DMS114 treated with DMSO at 0.1 percent for 48 hours (cell line): Measurements from ENCODE around the gene NFATC1.
A peak's percentile ranks its signal among the peaks of the same experiment; 100 is the strongest.

ENCODE experiments used
- DNase-seq: peaks from one replicate; lab custom pipeline; 2025; ENCODE audit not compliant: unreplicated experiment; lab: John Stamatoyannopoulos, UW

Gene NFATC1

DNA sequence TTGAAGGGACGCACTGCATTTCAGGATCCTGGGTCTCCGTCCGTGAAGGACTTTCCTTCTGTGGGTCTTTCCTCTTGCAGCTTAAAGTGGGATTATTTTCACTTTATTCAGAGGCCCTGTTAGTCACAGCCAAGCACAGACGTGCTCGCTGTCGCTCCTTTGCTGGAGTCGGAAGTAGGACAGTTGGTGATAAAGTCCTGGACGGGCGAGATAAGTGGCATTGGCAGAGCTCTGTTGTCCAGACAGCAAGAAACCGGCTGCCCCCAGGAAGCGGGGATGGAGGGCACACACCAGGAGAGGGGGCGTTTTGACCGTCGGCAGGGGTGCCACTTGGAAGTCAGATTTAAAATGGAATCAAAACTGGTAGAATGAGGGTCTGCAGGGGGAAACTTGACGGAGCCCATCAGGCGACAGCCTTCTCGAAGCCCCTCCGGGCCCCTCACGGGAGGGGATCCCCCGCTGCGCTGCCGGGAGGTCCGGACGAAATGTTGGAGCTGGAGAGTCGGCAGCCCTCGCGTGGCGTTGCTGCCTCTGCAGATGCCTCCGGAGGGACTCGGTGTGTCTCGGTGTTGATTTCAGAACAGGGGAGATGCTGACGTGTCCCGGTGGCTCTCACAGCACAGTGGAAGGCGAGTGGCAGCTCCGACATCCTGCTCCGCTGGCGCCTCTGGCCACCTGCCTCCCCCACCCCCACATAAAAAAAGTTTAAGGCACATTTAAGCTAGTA, 124.2 kb downstream of the NFATC1 start:
- no peak for DNase-seq

DNA sequence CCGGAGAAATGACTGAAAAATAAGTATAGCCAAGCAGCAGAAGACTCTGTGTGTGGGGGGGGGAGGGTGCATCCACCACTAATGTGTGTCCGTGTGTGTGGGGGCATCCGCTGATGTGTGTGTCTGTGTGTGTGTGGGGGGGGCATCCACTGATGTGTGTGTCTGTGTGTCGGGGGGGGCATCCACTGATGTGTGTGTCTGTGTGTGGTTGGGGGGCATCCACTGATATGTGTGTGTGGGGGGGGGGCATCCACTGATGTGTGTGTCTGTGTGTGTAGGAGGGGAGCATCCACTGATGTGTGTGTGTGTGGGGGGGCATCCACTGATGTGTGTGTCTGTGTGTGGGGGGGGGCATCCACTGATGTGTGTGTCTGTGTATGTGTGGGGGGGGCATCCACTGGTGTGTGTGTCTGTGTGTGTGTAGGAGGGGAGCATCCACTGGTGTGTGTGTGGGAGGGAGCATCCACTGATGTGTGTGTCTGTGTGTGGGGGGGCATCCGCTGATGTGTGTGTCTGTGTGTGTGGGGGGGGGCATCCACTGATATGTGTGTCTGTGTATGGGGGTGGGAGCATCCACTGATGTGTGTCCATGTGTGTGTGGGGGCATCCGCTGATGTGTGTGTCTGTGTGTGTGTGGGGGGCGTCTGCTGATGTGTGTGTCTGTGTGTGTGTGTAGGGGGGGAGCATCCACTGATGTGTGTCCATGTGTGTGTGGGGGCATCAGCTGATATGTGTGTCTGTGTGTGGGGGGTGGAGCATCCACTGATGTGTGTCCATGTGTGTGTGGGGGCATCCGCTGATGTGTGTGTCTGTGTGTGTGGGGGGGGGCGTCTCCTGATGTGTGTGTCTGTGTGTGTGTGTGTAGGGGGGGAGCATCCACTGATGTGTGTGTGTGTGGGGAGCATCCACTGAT, 125.0 kb downstream of the NFATC1 start:
- no peak for DNase-seq

GRCh38 chr18:79521416-79522205, 125.9 kb downstream of the NFATC1 start:
- no peak for DNase-seq

DNA sequence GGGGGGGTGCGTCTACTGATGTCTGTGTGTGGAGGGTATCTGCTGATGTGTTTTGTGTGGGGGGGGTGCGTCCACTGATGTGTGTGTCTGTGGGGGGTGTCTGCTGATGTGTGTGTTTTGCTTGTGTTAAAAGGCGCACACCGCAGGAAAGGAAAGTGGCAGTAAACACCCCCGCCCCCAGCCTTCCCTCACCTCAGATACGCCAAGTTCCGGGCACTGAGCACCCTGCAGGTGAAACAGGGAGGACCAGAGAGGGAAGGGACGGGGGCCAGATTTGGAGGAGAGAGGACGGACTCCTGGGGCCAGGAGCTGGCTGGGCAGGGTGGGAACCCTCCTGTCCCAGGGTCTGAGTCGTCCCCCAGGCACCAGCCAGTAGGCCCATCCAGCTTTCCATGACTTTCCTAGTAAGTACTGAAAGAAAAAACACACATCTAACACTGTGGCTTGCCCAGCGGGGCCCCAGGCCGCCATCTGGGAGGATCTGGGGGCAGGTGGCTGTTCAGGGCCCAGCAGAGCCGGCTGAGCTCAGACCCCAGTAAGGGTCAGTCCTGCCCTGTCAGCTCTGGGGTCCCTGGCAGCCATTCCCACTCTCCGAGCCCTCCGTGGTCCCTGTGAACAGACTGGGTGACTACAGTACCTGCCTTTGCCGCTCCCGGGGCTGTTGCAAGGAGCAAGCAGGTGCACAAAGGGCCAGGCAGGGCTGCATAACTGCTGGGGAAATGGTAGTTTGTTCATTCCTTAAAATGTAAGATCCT, 126.9 kb downstream of the NFATC1 start:
- DNase-seq: no peak

DNA sequence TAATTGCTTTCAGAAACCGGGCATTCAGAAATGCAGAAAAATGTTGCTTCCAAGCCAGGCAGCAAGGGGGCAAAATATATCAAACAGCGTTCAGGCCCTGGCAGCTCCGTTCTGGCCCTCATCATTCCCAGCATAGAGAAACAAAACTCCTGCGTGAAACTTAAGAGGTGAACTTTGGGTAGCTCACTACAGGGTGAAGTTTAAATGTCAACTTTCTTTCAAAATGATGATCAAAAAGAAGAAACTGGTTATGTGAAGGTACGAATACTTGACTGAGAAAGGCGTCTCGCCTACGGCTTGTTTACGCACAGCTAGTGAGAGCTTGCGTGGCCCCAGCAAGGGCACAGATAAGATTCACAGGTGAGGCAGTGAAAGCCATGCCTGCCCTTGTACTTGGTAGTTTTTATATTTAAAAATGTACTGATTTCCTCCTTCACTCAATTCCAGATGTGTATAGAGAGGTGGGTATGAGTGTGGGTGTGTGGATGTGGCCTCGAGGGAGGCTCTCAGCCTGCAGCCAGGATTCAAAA, 127.5 kb downstream of the NFATC1 start:
- no peak for DNase-seq

DNA sequence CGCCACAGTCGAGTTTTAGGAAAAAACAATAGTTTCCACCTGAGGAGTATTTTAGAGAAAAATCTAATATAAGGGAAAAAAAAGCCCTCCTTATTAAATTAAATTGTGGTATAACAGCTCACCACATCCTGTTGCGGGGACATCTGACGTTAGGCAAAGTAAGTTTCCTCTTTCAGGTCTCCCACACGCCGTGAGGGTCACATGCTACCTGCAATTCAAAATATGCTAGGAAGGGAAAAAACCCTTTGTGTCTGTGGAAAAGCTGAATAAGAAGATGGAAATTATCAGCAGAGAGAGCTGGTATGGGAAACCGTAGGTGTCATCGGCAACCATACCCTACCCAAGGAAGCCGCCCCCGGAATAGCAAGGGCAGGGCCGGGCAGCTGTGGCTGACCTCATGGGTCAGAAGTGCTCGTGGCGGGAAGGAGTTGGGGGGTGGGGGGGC, 128.0 kb downstream of the NFATC1 start:
- DNase-seq: no peak

GRCh38 chr18:79524181-79525078, 128.7 kb downstream of the NFATC1 start:
- no peak for DNase-seq

DNA sequence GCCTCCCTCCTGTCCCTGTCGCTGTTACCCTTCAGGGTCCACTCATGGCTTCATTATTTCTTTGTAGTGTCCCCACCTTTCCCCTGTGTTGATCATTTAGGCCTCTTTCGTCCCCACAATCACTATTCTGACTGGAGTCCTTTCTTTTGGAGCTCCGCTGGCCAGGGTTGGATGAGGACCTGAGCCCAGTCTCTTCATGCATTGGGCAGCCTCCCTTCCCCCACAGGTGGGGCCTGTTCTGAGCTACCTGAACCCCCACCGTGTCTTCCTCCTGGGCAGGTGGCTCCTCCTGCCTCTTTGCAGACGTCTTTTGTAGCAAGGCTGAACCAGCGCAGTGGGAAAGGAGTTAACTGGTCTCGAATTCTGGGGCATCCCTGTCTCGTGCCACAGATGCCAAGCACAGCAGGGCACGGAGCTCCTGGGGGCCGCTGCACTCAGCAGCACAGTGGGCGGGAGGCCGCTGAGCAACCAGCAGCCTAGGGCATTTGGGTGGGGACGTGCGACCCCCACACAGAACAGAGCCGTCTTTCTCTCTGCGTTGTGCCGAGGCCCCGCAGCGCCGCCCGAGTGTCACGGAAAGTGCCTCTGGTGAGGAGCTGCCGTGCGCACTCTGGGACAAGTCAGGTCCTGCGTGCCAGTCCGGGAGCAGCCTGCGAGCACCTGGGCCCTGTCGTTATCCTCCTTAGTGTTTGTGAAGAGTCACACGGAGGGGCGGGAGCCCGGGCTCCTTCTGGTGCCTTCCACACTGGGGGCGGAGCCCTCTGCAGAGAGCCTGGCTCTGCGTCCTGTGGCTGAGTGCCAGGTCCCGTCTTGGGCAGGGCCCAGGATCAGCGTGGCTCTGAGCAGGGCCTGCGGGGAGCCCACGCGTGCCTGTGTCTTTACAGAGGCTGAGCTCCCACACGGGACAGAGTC, 130.1 kb downstream of the NFATC1 start:
- DNase-seq: no peak

- DNase-seq: no peak
Measured at GRCh38 chr18:79526468-79527460, 131.0 kb downstream of the NFATC1 start.

DNA sequence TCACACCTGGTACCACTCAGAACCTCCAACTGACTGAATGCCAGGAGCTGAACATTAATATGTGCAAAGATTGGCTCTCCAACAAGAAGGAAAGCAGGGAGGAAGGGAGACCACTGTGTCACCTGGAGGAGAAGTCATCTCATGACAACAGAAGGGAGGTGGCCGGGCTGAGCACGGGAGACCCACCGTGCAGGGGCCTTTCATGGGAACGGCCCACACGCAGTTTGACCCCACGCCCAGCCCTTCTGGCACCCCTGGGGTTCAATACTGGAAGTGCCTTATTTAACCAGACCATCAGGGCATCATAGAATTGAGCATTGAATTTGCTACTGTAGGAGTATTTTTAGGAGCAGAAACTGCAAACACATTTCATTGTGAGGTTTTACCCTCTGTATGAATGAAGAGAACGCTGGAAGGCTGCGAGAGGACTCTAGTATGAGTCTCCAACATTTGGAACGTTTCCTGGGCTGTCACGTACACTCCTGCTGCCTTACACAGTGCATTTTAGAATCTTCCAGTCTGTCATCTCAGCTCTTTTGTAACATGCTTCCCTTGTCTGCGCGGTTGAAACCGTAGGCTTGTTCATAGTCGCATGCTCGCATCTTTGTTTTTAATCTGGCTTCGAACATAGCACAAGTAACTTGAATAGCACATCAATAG, 132.1 kb downstream of the NFATC1 start:
- DNase-seq: no peak

GRCh38 chr18:79528316-79528695, 132.6 kb downstream of the NFATC1 start:
- DNase-seq: no peak

- DNase-seq: peak; percentile 9
Measured at GRCh38 chr18:79528846-79529245, 133.1 kb downstream of the NFATC1 start.

DNA sequence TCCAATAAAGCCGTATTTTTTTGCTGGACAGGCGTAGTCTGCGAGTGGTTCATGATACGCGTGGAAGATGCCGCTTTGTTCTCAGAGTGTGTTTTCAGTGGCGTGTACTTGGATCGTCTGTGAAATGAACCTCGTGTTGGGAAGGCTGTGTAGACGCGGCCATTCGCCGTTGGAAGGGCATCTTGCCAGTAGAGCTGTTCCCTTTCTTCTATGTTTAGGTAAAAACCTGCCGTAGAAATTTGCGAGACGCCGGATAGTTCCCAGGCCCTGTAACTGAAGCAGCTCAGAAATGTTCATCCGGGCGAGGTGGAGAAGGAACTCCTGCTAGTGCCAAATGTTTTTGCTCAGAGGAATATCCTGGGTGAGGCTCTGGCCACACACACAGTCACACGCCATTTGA, 133.6 kb downstream of the NFATC1 start:
- DNase-seq: no peak

DNA sequence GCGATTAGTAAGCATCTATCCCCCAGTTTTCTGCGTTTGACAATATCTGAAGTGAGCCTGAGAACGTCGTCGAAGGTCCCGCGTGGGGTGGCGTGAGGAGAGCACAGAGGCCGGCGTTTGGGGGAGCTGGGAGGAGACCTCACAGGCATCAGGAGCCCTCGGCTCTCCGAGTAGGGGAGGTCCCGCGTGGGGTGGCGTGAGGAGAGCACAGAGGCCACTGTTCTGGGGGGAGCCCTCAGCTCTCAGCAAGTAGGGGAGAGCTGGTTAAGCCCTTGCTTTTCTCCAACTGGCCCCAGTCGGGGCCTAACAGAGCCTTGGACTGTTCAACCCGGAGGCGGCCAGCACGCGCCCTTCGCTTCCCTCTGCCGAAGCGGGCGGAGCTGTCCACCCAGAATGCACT, 134.3 kb downstream of the NFATC1 start:
- DNase-seq: no peak

- DNase-seq: no peak
Measured at GRCh38 chr18:79530821-79531220, 135.1 kb downstream of the NFATC1 start.

DNA sequence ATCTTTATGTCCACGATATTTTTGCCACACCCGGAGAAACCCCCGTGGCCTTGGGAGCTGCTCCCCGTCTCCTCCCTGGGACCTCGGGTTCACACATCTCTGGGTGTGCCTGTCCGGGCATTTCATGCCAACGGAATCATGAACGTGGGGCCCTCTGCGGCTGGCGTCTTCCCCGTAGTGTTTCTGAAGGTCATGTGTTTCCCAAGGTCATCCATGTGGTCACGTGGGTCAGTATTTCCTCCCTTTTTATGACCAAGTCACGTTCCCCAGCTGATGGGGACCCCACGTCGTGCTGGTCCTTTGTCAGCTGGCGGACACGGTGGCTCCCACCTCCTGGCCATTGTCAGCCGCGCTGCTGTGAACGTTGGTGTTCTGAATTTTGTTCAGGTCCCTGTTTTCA, 135.7 kb downstream of the NFATC1 start:
- no peak for DNase-seq

- DNase-seq: no peak
Measured at GRCh38 chr18:79531926-79532312, 136.2 kb downstream of the NFATC1 start.
